Breast epithelium (tissue), 4 donors: Measurements from ENCODE around the gene MTARC2. TPM values are rescaled to one million over a fixed set of nuclear protein-coding genes. Genes with fewer than 3 reads are reported as not detected.
A peak's percentile ranks its signal among the peaks of the same experiment; 100 is the strongest.

Experiments used
- DNase-seq, 2 donors: peaks; one replicate each; pipeline ENCODE4 v3.0.0-alpha.2; 2019; ENCODE audit warnings: low spot score in 2 of 2
- H3K27ac ChIP-seq, 2 donors: fragments of 200-600 bp; sonication (generic) in 1 of 2; one replicate each; pipeline ENCODE4 v1.5.1; 2016 to 2019; ENCODE audit warnings: mild to moderate bottlenecking in 1 of 2
- H3K27me3 ChIP-seq, 2 donors: fragments of 200-600 bp; sonication (generic) in 1 of 2; one replicate each; pipeline versions ENCODE4 v1.5.1 to v1.6.0; 2017 to 2019; ENCODE audit warnings: control low read depth in 1 of 2, mild to moderate bottlenecking in 1 of 2
- H3K36me3 ChIP-seq: fragments of 200-600 bp; one replicate; pipeline ENCODE4 v1.5.1; 2019
- H3K4me1 ChIP-seq, 2 donors: fragments of 200-600 bp; sonication (generic); one replicate each; pipeline ENCODE4 v1.5.1; 2016 to 2019; ENCODE audit warnings: control low read depth in 1 of 2
- H3K4me3 ChIP-seq, 3 donors: fragments of 200-600 bp; sonication (generic); 1 replicate in 2 of 3; 2 replicates in 1 of 3; pipeline ENCODE4 v1.5.1; 2016 to 2019; ENCODE audit warnings: mild to moderate bottlenecking in 3 of 3, moderate library complexity in 2 of 3
- H3K9me3 ChIP-seq, 2 donors: fragments of 200-600 bp; sonication (generic) in 1 of 2; one replicate each; pipeline ENCODE4 v1.5.1; 2016 to 2019; ENCODE audit warnings: control low read depth in 1 of 2
- CTCF ChIP-seq, 3 donors: fragments of 450-650 bp; IDR thresholded peaks; one replicate each; pipeline ENCODE4 v1.5.1; 2016 to 2017; ENCODE audit warnings: antibody characterized with exemption in 3 of 3, mild to moderate bottlenecking in 3 of 3, moderate library complexity in 3 of 3
- POLR2A ChIP-seq: fragments of 450-650 bp; IDR thresholded peaks from one replicate; pipeline ENCODE4 v1.6.1; 2016; ENCODE audit warnings: antibody characterized with exemption, mild to moderate bottlenecking, moderate library complexity
- POLR2AphosphoS5 ChIP-seq, 3 donors: sonication (generic); formaldehyde crosslinking; IDR thresholded peaks; one replicate each; pipeline ENCODE4 v1.6.1; 2017; ENCODE audit warnings: antibody characterized with exemption in 3 of 3
- intact Hi-C: fragments of 100-400 bp; cut with DNase I; formaldehyde crosslinking; loops from one replicate; pipeline ENCODE4 v1.15.1; 2023; ENCODE audit warnings: low total_unique reads
- total RNA-seq, 3 donors: library from RNA; depleted of rRNA; stranded (reverse); fragments of >200 nt; gene quantifications; one replicate each; pipeline ENCODE4 v1.1.0, GENCODE V29; 2016

Gene MTARC2
- total RNA-seq, 3 donors from 2014 or later, result 11.7 to 18.4 (median 15.8) TPM

GRCh38 chr1:220702733-220703270 is 45.3 kb upstream of the MTARC2 start:
- H3K27ac ChIP-seq, result no peak overlapping the region
- no peaks in the 10 kb centered on the region for H3K27me3 ChIP-seq
- DNase-seq, result no peak
- no peaks in the 10 kb centered on the region for H3K9me3 ChIP-seq
- TF ChIP-seq POLR2AphosphoS5 (IDR thresholded peaks at IDR 0.05), result no peak
- TF ChIP-seq CTCF (IDR thresholded peaks at IDR 0.05), result no peak
- no peak for TF ChIP-seq POLR2A
- intact Hi-C loops, result no loop called here
- no peaks in the 10 kb centered on the region for H3K36me3 ChIP-seq
- no peaks in the 10 kb centered on the region for H3K4me1 ChIP-seq
- H3K4me3 ChIP-seq, result no peak overlapping the region

GRCh38 chr1:220703305-220703704 is 44.8 kb upstream of the MTARC2 start:
- Histone ChIP-seq H3K27ac (no peak overlapping the region), H3K27me3 (no peaks in the 10 kb centered on the region), H3K9me3 (no peaks in the 10 kb centered on the region), H3K4me1 (no peaks in the 10 kb centered on the region), H3K4me3 (no peak overlapping the region), H3K36me3 (no peaks in the 10 kb centered on the region)
- DNase-seq, result no peak
- no peak for TF ChIP-seq POLR2A
- no peak for TF ChIP-seq POLR2AphosphoS5 (IDR thresholded peaks at IDR 0.05)
- TF ChIP-seq CTCF (IDR thresholded peaks at IDR 0.05), result no peak
- intact Hi-C loops, result no loop called here

GRCh38 chr1:220705782-220706181 is 42.3 kb upstream of the MTARC2 start:
- H3K4me3 ChIP-seq, result no peak overlapping the region
- peak overlapping the region in 1 of 2 donors; percentile 17 for H3K27ac ChIP-seq
- no peak for DNase-seq
- no peaks in the 10 kb centered on the region for H3K9me3 ChIP-seq
- TF ChIP-seq POLR2AphosphoS5 (IDR thresholded peaks at IDR 0.05) (no peak), CTCF (IDR thresholded peaks at IDR 0.05) (no peak), POLR2A (no peak)
- intact Hi-C loops, result no loop called here
- no peaks in the 10 kb centered on the region for H3K36me3 ChIP-seq
- no peaks in the 10 kb centered on the region for H3K27me3 ChIP-seq
- H3K4me1 ChIP-seq, result no peaks in the 10 kb centered on the region

- Histone ChIP-seq H3K4me3 (no peak overlapping the region), H3K36me3 (no peaks in the 10 kb centered on the region), H3K27ac (peak overlapping the region in 1 of 2 donors; percentile 17), H3K27me3 (no peaks in the 10 kb centered on the region), H3K9me3 (no peaks in the 10 kb centered on the region), H3K4me1 (no peaks in the 10 kb centered on the region)
- no peak for DNase-seq
- intact Hi-C loops, result no loop called here
- no peak for TF ChIP-seq POLR2A
- no peak for TF ChIP-seq POLR2AphosphoS5 (IDR thresholded peaks at IDR 0.05)
- TF ChIP-seq CTCF (IDR thresholded peaks at IDR 0.05), result no peak
Measured at GRCh38 chr1:220706480-220706879, 41.6 kb upstream of the MTARC2 start.

GRCh38 chr1:220707160-220707559 is 41.0 kb upstream of the MTARC2 start:
- Histone ChIP-seq H3K9me3 (no peaks in the 10 kb centered on the region), H3K27ac (no peak overlapping the region), H3K27me3 (no peaks in the 10 kb centered on the region), H3K36me3 (no peaks in the 10 kb centered on the region), H3K4me1 (no peaks in the 10 kb centered on the region), H3K4me3 (no peak overlapping the region)
- no peak for DNase-seq
- TF ChIP-seq CTCF (IDR thresholded peaks at IDR 0.05) (no peak), POLR2A (no peak), POLR2AphosphoS5 (IDR thresholded peaks at IDR 0.05) (no peak)
- intact Hi-C loops, result no loop called here
